ENCODE results near the gene TGFB3.

- TF ChIP-seq CTCF (optimal IDR thresholded peaks at IDR 0.05 in 1 of 3, IDR thresholded peaks at IDR 0.05 in 1 of 3, conservative IDR thresholded peaks at IDR 0.05 in 1 of 3; ENCODE audit: extremely low read depth in 1 of 3, insufficient read depth in 2 of 3, low read length in 3 of 3) (no peak), EZH2 (IDR thresholded peaks at IDR 0.05; ENCODE audit: low read length) (no peak)
Observed at GRCh38 chr14:75959031-75959430, 22.8 kb downstream of the TGFB3 start.
